ENCODE data around the gene AVPR2. TPM values are rescaled to one million over a fixed set of nuclear protein-coding genes. Genes with fewer than 3 reads are reported as not detected.

AVPR2 gene
- total RNA-seq, 1 donor from 2014 or later: not detected

DNA sequence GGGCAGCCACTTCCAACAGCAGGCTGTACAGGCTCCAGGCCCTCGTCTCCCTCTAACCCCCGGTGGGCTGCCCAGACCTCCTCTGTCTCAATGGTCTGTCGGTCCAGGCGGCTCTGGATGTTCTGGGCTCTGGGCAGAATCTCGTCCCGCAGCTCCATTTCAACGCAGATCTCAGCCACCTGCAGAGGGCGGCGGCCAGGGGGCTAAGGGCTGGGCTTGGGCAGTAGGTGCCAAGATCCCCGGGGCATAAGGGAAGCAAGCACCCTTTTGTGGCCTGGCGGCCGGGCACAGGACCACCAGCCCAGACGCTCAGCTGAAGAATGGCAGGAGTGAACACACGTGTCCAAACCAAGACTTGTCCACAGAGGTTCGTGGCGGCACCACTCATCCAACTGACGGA lies 9.2 kb downstream of the AVPR2 start:
- H3K9me3 ChIP-seq (ENCODE audit: low read depth): no peaks in the 10 kb centered on the region

DNA sequence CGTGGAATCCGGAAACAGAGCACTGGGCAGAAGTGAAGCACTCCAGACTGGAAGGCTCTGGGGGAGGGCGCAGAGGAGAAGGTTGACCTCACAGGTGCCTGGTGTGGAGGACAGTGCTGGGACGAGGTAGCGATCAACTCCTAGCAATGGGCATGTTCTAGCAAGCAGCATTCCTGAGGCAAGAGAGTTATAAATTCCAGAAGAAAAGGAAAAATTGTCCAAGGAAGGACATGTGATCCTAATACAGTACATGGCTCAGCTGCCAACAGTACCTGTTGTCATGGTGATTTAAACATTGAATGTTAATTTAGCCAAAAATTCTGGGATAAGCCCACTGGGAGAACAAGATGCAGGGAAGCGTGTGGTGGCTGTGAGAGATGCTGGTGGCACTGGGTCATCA lies 13.4 kb downstream of the AVPR2 start:
- Histone ChIP-seq H4K20me1 (ENCODE audit: low read depth) (no peaks in the 10 kb centered on the region), H3F3A (ENCODE audit: low read depth) (no peaks in the 10 kb centered on the region), H2AFZ (replicated peaks) (no peak overlapping the region), H3K4me1 (no peaks in the 10 kb centered on the region), H3K4me3 (no peak overlapping the region), H3K9me3 (ENCODE audit: low read depth) (no peaks in the 10 kb centered on the region), H3K4me2 (no peak overlapping the region), H3K36me3 (no peaks in the 10 kb centered on the region), H3K79me2 (ENCODE audit: low read depth) (no peaks in the 10 kb centered on the region), H3K27ac (no peak overlapping the region), H3K9ac (no peak overlapping the region), H3K27me3 (no peaks in the 10 kb centered on the region)
- H3K36me3 Mint-ChIP-seq: no peaks in the 10 kb centered on the region
- H3K27ac Mint-ChIP-seq: peak overlapping the region; percentile 38
- H3K27me3 Mint-ChIP-seq (ENCODE audit: insufficient read depth, low read depth): no peaks in the 10 kb centered on the region
- no peak overlapping the region for H3K4me3 Mint-ChIP-seq
- DNase-seq (ENCODE audit: low spot score): no peak
- peaks cover 29% of the 10 kb centered on the region for H3K9me3 Mint-ChIP-seq
- TF ChIP-seq, protein P1, sequence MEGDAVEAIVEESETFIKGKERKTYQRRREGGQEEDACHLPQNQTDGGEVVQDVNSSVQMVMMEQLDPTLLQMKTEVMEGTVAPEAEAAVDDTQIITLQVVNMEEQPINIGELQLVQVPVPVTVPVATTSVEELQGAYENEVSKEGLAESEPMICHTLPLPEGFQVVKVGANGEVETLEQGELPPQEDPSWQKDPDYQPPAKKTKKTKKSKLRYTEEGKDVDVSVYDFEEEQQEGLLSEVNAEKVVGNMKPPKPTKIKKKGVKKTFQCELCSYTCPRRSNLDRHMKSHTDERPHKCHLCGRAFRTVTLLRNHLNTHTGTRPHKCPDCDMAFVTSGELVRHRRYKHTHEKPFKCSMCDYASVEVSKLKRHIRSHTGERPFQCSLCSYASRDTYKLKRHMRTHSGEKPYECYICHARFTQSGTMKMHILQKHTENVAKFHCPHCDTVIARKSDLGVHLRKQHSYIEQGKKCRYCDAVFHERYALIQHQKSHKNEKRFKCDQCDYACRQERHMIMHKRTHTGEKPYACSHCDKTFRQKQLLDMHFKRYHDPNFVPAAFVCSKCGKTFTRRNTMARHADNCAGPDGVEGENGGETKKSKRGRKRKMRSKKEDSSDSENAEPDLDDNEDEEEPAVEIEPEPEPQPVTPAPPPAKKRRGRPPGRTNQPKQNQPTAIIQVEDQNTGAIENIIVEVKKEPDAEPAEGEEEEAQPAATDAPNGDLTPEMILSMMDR (IDR thresholded peaks at IDR 0.05): no peak
- TF ChIP-seq EZH2 (IDR thresholded peaks at IDR 0.05) (no peak), EZH2phosphoT487 (IDR thresholded peaks at IDR 0.05) (no peak)
- peaks cover 11% of the 10 kb centered on the region for H3K4me1 Mint-ChIP-seq

More for the DNA sequence above, 9.2 kb downstream of the AVPR2 start:
- H3K4me3 Mint-ChIP-seq: no peak overlapping the region
- H3K9me3 Mint-ChIP-seq: peaks cover 26% of the 10 kb centered on the region
- no peak overlapping the region for H3K27ac ChIP-seq
- no peak overlapping the region for H3K4me2 ChIP-seq
- no peak for TF ChIP-seq EZH2phosphoT487 (IDR thresholded peaks at IDR 0.05)
- no peak for TF ChIP-seq EZH2 (IDR thresholded peaks at IDR 0.05)
- TF ChIP-seq, protein P1 (IDR thresholded peaks at IDR 0.05): no peak
- no peaks in the 10 kb centered on the region for H3K27me3 ChIP-seq
- H3K4me1 Mint-ChIP-seq: peaks cover 8% of the 10 kb centered on the region
- no peak overlapping the region for H3K9ac ChIP-seq
- H3F3A ChIP-seq (ENCODE audit: low read depth): no peaks in the 10 kb centered on the region
- H3K4me3 ChIP-seq: no peak overlapping the region
- no peaks in the 10 kb centered on the region for H3K27me3 Mint-ChIP-seq (ENCODE audit: insufficient read depth, low read depth)
- no peak overlapping the region for H2AFZ ChIP-seq (replicated peaks)
- DNase-seq (ENCODE audit: low spot score): no peak
- H3K4me1 ChIP-seq: no peaks in the 10 kb centered on the region
- no peaks in the 10 kb centered on the region for H3K36me3 Mint-ChIP-seq
- no peaks in the 10 kb centered on the region for H4K20me1 ChIP-seq (ENCODE audit: low read depth)
- no peaks in the 10 kb centered on the region for H3K36me3 ChIP-seq
- H3K79me2 ChIP-seq (ENCODE audit: low read depth): no peaks in the 10 kb centered on the region
- no peak overlapping the region for H3K27ac Mint-ChIP-seq

DNA sequence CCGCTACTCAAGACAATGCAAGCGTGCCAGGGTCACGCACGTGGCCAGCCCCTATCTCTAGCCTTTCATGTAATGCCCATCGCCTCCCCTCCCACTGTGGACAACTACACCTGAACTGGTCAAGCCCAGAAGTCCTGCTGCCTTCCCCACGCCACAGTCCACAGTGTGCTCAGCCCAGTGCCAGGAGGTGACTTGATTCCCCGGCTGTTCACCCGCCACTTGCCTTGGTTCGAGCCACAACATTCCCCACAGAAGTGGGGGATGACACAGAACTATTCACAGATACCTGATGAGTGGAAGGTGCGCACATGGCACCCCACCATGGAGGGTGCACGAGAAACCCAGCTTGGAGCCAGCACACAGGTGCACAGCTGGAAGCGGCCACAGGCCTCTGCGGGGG lies 14.8 kb downstream of the AVPR2 start:
- H4K20me1 ChIP-seq (ENCODE audit: low read depth): no peaks in the 10 kb centered on the region
- H3K27me3 ChIP-seq: no peaks in the 10 kb centered on the region
- no peaks in the 10 kb centered on the region for H3K9me3 ChIP-seq (ENCODE audit: low read depth)
- H3F3A ChIP-seq (ENCODE audit: low read depth): no peaks in the 10 kb centered on the region
- H3K4me3 Mint-ChIP-seq: no peak overlapping the region
- DNase-seq (ENCODE audit: low spot score): no peak
- H3K4me3 ChIP-seq: no peak overlapping the region
- H3K9ac ChIP-seq: no peak overlapping the region
- no peak overlapping the region for H3K4me2 ChIP-seq
- peak overlapping the region; percentile 57 for H3K27ac Mint-ChIP-seq
- H2AFZ ChIP-seq (replicated peaks): no peak overlapping the region
- no peak overlapping the region for H3K27ac ChIP-seq
- H3K36me3 ChIP-seq: no peaks in the 10 kb centered on the region
- no peaks in the 10 kb centered on the region for H3K36me3 Mint-ChIP-seq
- peaks cover 12% of the 10 kb centered on the region for H3K4me1 Mint-ChIP-seq
- no peaks in the 10 kb centered on the region for H3K27me3 Mint-ChIP-seq (ENCODE audit: insufficient read depth, low read depth)
- no peaks in the 10 kb centered on the region for H3K79me2 ChIP-seq (ENCODE audit: low read depth)
- H3K9me3 Mint-ChIP-seq: peaks cover 27% of the 10 kb centered on the region
- TF ChIP-seq, protein P1 (IDR thresholded peaks at IDR 0.05): no peak
- no peak for TF ChIP-seq EZH2 (IDR thresholded peaks at IDR 0.05)
- no peak for TF ChIP-seq EZH2phosphoT487 (IDR thresholded peaks at IDR 0.05)
- H3K4me1 ChIP-seq: no peaks in the 10 kb centered on the region

All from neural progenitor cell (in vitro differentiated cells).